ENCODE results near the gene ICOSLG. TPM values are rescaled to one million over a fixed set of nuclear protein-coding genes. Genes with fewer than 3 reads are reported as not detected.
"Not testable (repeated sequence)": the region's sequence is repeated elsewhere in the genome, so short reads cannot be mapped to it uniquely, and the experiment has no call there.

ICOSLG gene
- polyA plus RNA-seq, 1 donor (not counting 4 experiments of a cell fraction or from before 2014, with no cell fraction given) = 1.8 TPM

DNA sequence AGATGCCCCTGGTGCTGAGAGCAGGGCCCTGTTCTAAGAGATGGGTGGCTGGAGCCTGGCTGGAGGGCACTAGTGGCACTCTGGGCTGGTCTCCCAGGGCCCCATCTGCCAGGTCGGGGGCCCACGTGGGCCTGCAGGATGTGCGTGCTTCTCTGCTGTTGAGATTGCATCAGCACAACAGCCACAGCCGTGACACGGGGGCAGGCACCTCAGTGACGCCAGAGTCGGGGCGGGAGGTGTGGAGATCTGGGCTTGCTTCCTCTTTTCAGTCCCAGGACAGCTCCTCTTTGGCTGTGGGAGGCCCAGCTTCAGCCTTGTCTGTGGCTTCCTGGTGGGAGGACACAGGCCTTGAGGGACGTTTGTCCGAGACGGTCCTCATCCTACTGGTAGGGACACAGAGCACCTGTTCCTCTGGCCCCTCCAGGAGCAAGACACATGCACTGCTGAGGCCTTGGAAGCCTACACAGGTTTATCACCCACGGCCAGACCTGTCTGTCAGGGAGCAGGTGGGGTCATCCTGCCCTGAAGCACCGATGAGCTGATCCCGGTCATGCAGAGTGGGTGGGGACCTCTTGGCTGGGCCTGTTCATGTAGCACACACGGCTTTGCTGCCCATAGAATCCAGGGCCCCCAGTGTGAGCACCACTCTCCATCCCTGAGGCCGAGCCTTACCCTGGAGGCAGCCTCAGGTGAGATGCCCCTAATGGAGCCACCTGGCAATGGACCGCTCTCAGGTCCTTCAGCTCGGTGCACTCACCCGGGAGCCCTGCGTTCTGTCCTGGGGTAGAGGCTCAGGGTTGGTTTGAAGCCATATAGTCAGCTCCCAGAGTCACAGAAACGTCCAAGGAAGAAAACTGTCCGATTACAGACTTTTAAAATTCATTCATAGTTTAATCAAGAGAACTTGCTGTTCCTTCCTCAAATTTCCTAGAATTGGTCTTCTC, 44.3 kb downstream of the ICOSLG start:
- DNase-seq (ENCODE audit: low read depth, low spot score); H2AFZ ChIP-seq (ENCODE audit: control insufficient read depth, low read length); H3K9ac ChIP-seq (ENCODE audit: control insufficient read depth, extremely low read depth, insufficient read depth, low read length); H3K27me3 ChIP-seq (ENCODE audit: control insufficient read depth, extremely low read depth, insufficient read depth, low read length); H3K4me2 ChIP-seq (ENCODE audit: control insufficient read depth, extremely low read depth, insufficient read depth, low read depth, low read length); FAIRE-seq; H3K9me1 ChIP-seq (ENCODE audit: control insufficient read depth, extremely low read depth, insufficient read depth, low read length); H3K79me2 ChIP-seq (ENCODE audit: control insufficient read depth, insufficient read depth, low read length); dilution Hi-C loops (cut with MboI; ENCODE audit: extremely low pct_ligation_motif_present, low sequenced_read_pairs); H3K36me3 ChIP-seq (ENCODE audit: control insufficient read depth in 2 of 2, extremely low read depth in 1 of 2, insufficient read depth in 2 of 2, low read length in 2 of 2); H3K4me1 ChIP-seq (ENCODE audit: control insufficient read depth, extremely low read depth, insufficient read depth, low read length); H4K20me1 ChIP-seq (ENCODE audit: control insufficient read depth, extremely low read depth, insufficient read depth, low read length); H3K9me3 ChIP-seq (ENCODE audit: control insufficient read depth, low read depth, low read length); H3K27ac ChIP-seq (ENCODE audit: control insufficient read depth, insufficient read depth, low read length); H3K4me3 ChIP-seq (ENCODE audit: control insufficient read depth in 2 of 3, extremely low read depth in 1 of 3, insufficient read depth in 2 of 3, low read depth in 1 of 3, low read length in 3 of 3): not testable (repeated sequence)

DNA sequence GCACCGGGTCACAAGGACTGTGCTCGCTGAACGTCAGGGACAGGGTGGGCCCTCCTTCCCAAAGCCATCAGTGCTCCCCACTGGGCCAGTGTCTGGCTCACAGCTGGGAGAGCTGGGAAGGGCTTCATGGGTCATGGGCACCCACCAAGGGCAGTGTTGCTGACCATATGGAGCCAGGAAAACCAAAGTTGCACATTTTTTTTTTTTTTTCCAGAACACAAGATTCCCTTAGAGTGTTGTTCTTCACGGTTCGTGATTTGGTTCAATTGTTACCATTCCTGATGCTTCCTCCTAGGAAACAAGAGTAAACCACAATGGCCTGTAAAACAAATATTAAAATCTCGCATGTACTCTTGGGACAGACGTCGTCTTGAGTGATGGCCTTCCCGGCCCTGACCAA, 45.9 kb downstream of the ICOSLG start:
- H3K4me1 ChIP-seq (ENCODE audit: control insufficient read depth, extremely low read depth, insufficient read depth, low read length); H3K79me2 ChIP-seq (ENCODE audit: control insufficient read depth, insufficient read depth, low read length); H2AFZ ChIP-seq (ENCODE audit: control insufficient read depth, low read length); H3K4me2 ChIP-seq (ENCODE audit: control insufficient read depth, extremely low read depth, insufficient read depth, low read depth, low read length); FAIRE-seq; H3K36me3 ChIP-seq (ENCODE audit: control insufficient read depth in 2 of 2, extremely low read depth in 1 of 2, insufficient read depth in 2 of 2, low read length in 2 of 2); H4K20me1 ChIP-seq (ENCODE audit: control insufficient read depth, extremely low read depth, insufficient read depth, low read length); dilution Hi-C loops (cut with MboI; ENCODE audit: extremely low pct_ligation_motif_present, low sequenced_read_pairs); H3K9ac ChIP-seq (ENCODE audit: control insufficient read depth, extremely low read depth, insufficient read depth, low read length); H3K27ac ChIP-seq (ENCODE audit: control insufficient read depth, insufficient read depth, low read length); H3K27me3 ChIP-seq (ENCODE audit: control insufficient read depth, extremely low read depth, insufficient read depth, low read length); H3K9me1 ChIP-seq (ENCODE audit: control insufficient read depth, extremely low read depth, insufficient read depth, low read length); H3K9me3 ChIP-seq (ENCODE audit: control insufficient read depth, low read depth, low read length); H3K4me3 ChIP-seq (ENCODE audit: control insufficient read depth in 2 of 3, extremely low read depth in 1 of 3, insufficient read depth in 2 of 3, low read depth in 1 of 3, low read length in 3 of 3); DNase-seq (ENCODE audit: low read depth, low spot score): not testable (repeated sequence)

DNA sequence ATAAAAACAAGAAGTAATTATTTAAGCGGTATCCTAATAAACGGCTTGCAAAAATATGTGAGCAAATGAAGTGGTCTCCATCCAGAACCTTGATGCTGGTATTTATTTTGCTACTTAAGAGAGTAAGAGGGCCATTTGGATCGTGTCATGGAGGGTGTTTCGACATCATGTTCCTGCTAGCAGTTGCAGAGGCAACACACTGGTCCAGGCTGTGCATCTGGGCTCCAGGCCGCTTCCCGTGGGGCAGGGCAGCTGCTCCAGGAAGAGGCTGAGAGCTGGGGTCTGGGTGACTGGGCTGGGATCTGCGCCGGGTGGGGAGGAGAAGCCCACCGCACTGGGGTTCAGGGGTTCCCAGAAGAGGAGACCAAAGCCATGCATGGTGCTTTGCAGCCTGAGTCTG, 46.3 kb downstream of the ICOSLG start:
- H3K9ac ChIP-seq (ENCODE audit: control insufficient read depth, extremely low read depth, insufficient read depth, low read length); H3K4me3 ChIP-seq (ENCODE audit: control insufficient read depth in 2 of 3, extremely low read depth in 1 of 3, insufficient read depth in 2 of 3, low read depth in 1 of 3, low read length in 3 of 3); H3K27ac ChIP-seq (ENCODE audit: control insufficient read depth, insufficient read depth, low read length); DNase-seq (ENCODE audit: low read depth, low spot score); FAIRE-seq; H3K4me2 ChIP-seq (ENCODE audit: control insufficient read depth, extremely low read depth, insufficient read depth, low read depth, low read length); H3K9me3 ChIP-seq (ENCODE audit: control insufficient read depth, low read depth, low read length); H3K9me1 ChIP-seq (ENCODE audit: control insufficient read depth, extremely low read depth, insufficient read depth, low read length); H3K79me2 ChIP-seq (ENCODE audit: control insufficient read depth, insufficient read depth, low read length); H3K4me1 ChIP-seq (ENCODE audit: control insufficient read depth, extremely low read depth, insufficient read depth, low read length); H2AFZ ChIP-seq (ENCODE audit: control insufficient read depth, low read length); H4K20me1 ChIP-seq (ENCODE audit: control insufficient read depth, extremely low read depth, insufficient read depth, low read length); H3K27me3 ChIP-seq (ENCODE audit: control insufficient read depth, extremely low read depth, insufficient read depth, low read length); H3K36me3 ChIP-seq (ENCODE audit: control insufficient read depth in 2 of 2, extremely low read depth in 1 of 2, insufficient read depth in 2 of 2, low read length in 2 of 2); dilution Hi-C loops (cut with MboI; ENCODE audit: extremely low pct_ligation_motif_present, low sequenced_read_pairs): not testable (repeated sequence)

DNA sequence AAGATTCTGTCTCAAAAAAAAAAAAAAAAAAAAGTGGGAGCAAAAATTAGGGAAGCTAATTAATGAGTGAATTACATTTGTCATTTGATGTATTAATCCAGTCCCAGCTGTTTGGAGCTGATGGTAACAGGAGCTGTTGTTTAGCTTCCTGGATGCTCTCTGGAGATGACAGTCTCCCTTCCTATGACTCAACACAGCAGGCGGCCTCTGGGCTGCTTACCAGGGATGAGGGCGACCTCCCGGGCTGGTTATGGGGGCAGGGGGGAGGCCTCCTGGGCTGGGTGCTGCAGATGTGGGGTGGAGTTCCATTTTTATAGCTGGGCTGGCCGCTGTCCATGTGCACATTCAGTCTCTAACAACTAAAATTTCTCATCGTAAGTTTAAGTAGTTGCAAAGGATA, 47.6 kb downstream of the ICOSLG start:
- H3K27ac ChIP-seq (ENCODE audit: control insufficient read depth, insufficient read depth, low read length); H3K4me3 ChIP-seq (ENCODE audit: control insufficient read depth in 2 of 3, extremely low read depth in 1 of 3, insufficient read depth in 2 of 3, low read depth in 1 of 3, low read length in 3 of 3); H3K9ac ChIP-seq (ENCODE audit: control insufficient read depth, extremely low read depth, insufficient read depth, low read length); H3K27me3 ChIP-seq (ENCODE audit: control insufficient read depth, extremely low read depth, insufficient read depth, low read length); H3K9me1 ChIP-seq (ENCODE audit: control insufficient read depth, extremely low read depth, insufficient read depth, low read length); H3K4me1 ChIP-seq (ENCODE audit: control insufficient read depth, extremely low read depth, insufficient read depth, low read length); H3K79me2 ChIP-seq (ENCODE audit: control insufficient read depth, insufficient read depth, low read length); H2AFZ ChIP-seq (ENCODE audit: control insufficient read depth, low read length); H4K20me1 ChIP-seq (ENCODE audit: control insufficient read depth, extremely low read depth, insufficient read depth, low read length); FAIRE-seq; H3K36me3 ChIP-seq (ENCODE audit: control insufficient read depth in 2 of 2, extremely low read depth in 1 of 2, insufficient read depth in 2 of 2, low read length in 2 of 2); H3K9me3 ChIP-seq (ENCODE audit: control insufficient read depth, low read depth, low read length); H3K4me2 ChIP-seq (ENCODE audit: control insufficient read depth, extremely low read depth, insufficient read depth, low read depth, low read length); DNase-seq (ENCODE audit: low read depth, low spot score); dilution Hi-C loops (cut with MboI; ENCODE audit: extremely low pct_ligation_motif_present, low sequenced_read_pairs): not testable (repeated sequence)

Measured in keratinocyte (primary cell).